BE2C (cell line): ENCODE measurements around the gene HEPACAM.

Experiments used
- DNase-seq: peaks from one replicate; pipeline ENCODE4 v3.0.0-alpha.2; 2020
- H3K27me3 ChIP-seq: fragments of 250-450 bp; sonication (Bioruptor Pico); 2 replicates; pipeline ENCODE4 v1.5.1; 2020; ENCODE audit warnings: mild to moderate bottlenecking
- H3K36me3 ChIP-seq: fragments of 250-450 bp; sonication (Bioruptor Pico); 2 replicates; pipeline ENCODE4 v1.5.1; 2020; ENCODE audit warnings: mild to moderate bottlenecking
- H3K4me1 ChIP-seq: fragments of 250-450 bp; sonication (Bioruptor Pico); 2 replicates; pipeline ENCODE4 v1.5.1; 2020
- H3K4me3 ChIP-seq: 2 replicates; pipeline ENCODE4 v1.5.1; 2011; ENCODE audit warnings: low read depth, low read length
- H3K9me3 ChIP-seq: fragments of 250-450 bp; sonication (Bioruptor Pico); 2 replicates; pipeline ENCODE4 v1.5.1; 2020
- TF ChIP-seq, protein P1 (sequence below): IDR thresholded peaks from 2 replicates; pipeline ENCODE4 v1.5.1; 2012; ENCODE audit warnings: mild to moderate bottlenecking, low read depth, low read length

The HEPACAM gene

GRCh38 chr11:124880958-124881357, 54.9 kb downstream of the HEPACAM start:
- DNase-seq, result no peak
- TF ChIP-seq, protein P1, sequence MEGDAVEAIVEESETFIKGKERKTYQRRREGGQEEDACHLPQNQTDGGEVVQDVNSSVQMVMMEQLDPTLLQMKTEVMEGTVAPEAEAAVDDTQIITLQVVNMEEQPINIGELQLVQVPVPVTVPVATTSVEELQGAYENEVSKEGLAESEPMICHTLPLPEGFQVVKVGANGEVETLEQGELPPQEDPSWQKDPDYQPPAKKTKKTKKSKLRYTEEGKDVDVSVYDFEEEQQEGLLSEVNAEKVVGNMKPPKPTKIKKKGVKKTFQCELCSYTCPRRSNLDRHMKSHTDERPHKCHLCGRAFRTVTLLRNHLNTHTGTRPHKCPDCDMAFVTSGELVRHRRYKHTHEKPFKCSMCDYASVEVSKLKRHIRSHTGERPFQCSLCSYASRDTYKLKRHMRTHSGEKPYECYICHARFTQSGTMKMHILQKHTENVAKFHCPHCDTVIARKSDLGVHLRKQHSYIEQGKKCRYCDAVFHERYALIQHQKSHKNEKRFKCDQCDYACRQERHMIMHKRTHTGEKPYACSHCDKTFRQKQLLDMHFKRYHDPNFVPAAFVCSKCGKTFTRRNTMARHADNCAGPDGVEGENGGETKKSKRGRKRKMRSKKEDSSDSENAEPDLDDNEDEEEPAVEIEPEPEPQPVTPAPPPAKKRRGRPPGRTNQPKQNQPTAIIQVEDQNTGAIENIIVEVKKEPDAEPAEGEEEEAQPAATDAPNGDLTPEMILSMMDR, result no peak
- Histone ChIP-seq H3K36me3 (no peaks in the 10 kb centered on the region), H3K27me3 (no peaks in the 10 kb centered on the region), H3K4me3 (no peak overlapping the region), H3K4me1 (no peaks in the 10 kb centered on the region), H3K9me3 (no peaks in the 10 kb centered on the region)

DNA sequence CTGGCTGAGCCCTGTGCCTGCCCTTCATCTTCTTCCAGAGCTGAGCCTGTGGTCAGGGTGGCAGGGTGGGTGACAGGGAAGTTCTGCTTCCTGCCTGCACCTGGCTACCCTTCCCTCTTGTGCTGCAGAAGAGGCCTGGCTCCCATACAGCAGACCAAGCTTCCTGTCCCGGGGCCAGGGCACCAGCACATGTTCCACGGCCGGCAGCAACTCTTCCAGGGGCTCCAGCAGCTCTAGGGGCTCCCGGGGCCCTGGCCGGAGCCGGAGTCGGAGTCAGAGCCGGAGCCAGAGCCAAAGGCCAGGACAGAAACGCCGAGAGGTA, 55.6 kb downstream of the HEPACAM start:
- no peak for DNase-seq

GRCh38 chr11:124879493-124880289, 56.2 kb downstream of the HEPACAM start:
- Histone ChIP-seq H3K36me3 (no peaks in the 10 kb centered on the region), H3K4me1 (no peaks in the 10 kb centered on the region), H3K27me3 (no peaks in the 10 kb centered on the region), H3K9me3 (no peaks in the 10 kb centered on the region), H3K4me3 (no peak overlapping the region)
- TF ChIP-seq, protein P1, result no peak
- no peak for DNase-seq

More for the DNA sequence above, 55.6 kb downstream of the HEPACAM start:
- Histone ChIP-seq H3K27me3 (no peaks in the 10 kb centered on the region), H3K9me3 (no peaks in the 10 kb centered on the region), H3K36me3 (no peaks in the 10 kb centered on the region), H3K4me3 (no peak overlapping the region), H3K4me1 (no peaks in the 10 kb centered on the region)
- TF ChIP-seq, protein P1, result no peak

GRCh38 chr11:124878759-124879492, 56.9 kb downstream of the HEPACAM start:
- Histone ChIP-seq H3K36me3 (no peaks in the 10 kb centered on the region), H3K4me3 (no peak overlapping the region), H3K27me3 (no peaks in the 10 kb centered on the region), H3K9me3 (no peaks in the 10 kb centered on the region), H3K4me1 (no peaks in the 10 kb centered on the region)
- DNase-seq, result no peak
- TF ChIP-seq, protein P1, result no peak

- TF ChIP-seq, protein P1, result no peak
- Histone ChIP-seq H3K27me3 (no peaks in the 10 kb centered on the region), H3K4me3 (no peak overlapping the region), H3K36me3 (no peaks in the 10 kb centered on the region), H3K9me3 (no peaks in the 10 kb centered on the region), H3K4me1 (no peaks in the 10 kb centered on the region)
- DNase-seq, result no peak
These were observed 57.7 kb downstream of the HEPACAM start for GRCh38 chr11:124877910-124878758.
